Stromal cell of bone marrow (primary cell): Measurements from ENCODE around the gene VSTM2A.
"Not testable (repeated sequence)": the region's sequence is repeated elsewhere in the genome, so short reads cannot be mapped to it uniquely, and the experiment has no call there.

Experiments
- DNase-seq: peaks from one replicate; pipeline ENCODE4 v3.0.0-alpha.2; 2012; ENCODE audit warnings: low read depth

VSTM2A gene, protein sequence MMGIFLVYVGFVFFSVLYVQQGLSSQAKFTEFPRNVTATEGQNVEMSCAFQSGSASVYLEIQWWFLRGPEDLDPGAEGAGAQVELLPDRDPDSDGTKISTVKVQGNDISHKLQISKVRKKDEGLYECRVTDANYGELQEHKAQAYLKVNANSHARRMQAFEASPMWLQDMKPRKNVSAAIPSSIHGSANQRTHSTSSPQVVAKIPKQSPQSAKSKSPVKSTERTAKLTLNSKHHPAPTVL

DNA sequence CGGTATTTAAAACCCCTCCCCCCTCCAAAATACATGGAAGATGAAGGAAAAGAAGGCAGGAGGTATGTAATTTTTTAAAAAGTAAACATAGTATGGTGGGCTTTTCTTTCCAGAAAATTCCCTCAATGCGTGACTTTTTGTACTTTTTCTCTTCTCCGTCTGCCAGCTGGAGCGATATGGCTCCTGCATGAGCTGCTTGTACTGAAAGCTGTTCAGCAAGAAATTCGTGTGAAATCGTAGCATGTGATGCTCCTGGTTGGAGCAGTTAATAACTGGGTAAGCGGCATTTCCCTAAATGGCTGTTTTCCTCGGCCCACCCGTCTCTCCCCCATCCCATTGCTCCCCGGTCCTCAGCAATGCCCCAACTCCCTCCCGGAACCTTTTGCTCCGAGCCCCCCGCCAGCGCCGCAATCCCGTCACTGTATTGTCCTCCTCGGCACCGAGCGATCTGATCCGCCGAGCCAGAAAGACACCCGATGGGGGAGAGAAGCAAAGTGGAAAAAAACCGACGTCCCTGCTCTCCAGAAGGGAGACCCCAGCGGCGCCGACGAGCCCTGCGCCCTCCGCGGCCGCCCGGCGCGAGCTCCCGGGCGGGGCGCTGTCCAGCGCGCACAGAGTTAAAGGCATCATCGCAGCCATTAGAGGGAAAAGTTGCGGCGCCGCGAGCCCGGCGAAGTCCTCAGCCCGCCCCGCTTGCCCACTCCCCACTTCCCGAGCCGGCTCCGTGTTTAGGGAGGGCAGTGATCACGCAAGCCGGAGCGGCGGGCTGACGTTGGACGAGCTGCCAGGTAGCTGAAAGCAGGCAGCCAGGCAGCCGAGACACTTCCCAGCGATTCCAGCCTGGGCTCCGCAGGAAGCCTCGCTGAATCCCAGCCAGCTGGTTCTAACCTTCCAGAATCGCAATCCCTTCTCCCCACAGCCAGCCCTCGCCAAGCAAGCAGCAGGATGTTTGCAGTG lies at the start of gene VSTM2A:
TSS of gene VSTM2A (plus strand) at position 707 of the 957 bp plus-strand sequence. CDS start 356 bp downstream, outside the sequence.
- no peak for DNase-seq

DNA sequence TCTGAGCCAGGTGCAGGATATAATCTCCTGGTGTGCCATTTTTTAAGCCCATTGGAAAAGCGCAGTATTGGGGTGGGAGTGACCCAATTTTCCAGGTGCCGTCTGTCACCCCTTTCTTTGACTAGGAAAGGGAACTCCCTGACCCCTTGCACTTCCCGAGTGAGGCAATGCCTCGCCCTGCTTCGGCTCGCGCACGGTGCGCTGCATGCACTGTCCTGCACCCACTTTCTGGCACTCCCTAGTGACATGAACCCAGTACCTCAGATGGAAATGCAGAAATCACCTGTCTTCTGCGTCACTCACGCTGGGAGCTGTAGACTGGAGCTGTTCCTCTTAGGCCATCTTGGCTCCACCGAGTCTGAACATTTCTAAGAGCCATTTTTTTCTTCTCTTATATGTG lies 37.6 kb upstream of the VSTM2A start:
- DNase-seq, result not testable (repeated sequence)

DNA sequence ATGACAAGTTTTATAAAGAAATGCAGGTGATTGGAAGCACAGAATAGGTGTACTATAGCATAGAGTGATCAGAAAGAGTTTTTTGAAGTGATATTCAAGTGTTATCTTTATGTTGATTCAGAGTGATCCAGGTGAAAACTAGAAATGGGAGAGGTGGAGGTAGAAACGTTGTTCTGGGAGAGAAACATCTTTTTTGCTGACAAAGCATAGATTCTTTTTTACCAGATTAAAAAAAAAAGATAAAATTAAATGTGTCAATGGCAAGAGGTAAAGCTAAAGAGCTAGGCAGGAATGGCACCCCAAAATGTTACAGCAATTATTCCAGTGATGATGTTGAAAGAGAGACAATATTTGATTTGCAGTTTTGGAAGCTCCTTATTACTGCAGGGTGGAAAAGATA lies 12.6 kb upstream of the VSTM2A start:
- DNase-seq, result no peak

DNA sequence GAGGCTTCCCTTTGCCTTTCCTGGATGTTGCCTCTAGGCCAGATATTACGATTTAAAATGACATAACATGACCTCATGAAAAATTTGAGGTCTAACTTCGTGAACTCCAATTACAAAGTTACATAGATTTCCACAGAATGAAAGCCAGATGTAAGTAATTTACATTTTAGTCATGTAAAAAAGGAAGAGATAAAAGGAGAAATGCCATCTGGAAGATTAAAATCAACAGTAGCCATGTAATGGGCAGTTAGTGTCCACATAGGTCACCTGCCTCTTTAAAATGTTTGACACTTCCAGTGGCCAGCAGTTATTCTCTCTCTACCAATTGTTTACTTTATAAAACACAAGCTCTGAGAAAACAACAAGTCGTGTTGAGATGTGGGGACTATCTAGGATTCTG lies 4.1 kb upstream of the VSTM2A start:
- no peak for DNase-seq

DNA sequence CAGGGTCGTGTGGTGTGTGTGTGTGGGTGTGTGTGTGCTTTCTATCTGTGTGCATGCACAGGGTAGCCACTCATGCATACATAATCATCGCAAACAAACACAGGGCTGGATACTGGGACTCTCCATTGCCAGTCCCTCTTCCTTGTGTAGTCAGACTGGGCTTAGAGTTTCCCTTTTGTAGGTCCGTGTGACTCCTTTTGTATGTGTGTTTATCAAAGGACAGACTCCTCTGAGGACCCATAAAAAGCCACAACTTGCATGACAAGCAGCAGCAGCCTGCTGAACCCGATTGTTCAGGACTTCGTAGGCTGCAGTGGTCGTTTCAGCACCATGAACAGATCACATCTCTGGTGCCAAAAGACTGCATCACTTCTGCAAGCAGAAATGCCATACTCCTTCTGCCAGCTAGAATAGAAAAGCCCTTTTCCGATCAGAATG lies 895 bp downstream of the VSTM2A start:
- DNase-seq, result no peak

DNA sequence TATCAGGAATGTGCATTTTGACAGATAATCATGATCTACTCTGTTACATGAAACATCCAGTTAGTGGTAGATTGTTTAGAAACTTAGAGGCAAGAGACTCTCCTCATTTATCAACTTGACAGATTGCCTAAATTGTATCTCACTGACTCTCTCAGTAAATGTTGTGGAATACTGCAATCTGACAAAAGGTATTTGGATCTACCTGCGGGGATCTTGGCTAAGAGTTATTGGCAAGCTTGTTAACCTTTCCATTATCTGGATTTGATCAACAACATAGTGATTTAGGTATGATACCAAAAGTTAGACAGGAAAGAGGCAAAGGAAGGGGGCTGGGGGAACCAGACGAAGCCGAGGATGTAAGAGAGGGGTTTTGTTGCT lies 2.0 kb downstream of the VSTM2A start:
- DNase-seq, result no peak

DNA sequence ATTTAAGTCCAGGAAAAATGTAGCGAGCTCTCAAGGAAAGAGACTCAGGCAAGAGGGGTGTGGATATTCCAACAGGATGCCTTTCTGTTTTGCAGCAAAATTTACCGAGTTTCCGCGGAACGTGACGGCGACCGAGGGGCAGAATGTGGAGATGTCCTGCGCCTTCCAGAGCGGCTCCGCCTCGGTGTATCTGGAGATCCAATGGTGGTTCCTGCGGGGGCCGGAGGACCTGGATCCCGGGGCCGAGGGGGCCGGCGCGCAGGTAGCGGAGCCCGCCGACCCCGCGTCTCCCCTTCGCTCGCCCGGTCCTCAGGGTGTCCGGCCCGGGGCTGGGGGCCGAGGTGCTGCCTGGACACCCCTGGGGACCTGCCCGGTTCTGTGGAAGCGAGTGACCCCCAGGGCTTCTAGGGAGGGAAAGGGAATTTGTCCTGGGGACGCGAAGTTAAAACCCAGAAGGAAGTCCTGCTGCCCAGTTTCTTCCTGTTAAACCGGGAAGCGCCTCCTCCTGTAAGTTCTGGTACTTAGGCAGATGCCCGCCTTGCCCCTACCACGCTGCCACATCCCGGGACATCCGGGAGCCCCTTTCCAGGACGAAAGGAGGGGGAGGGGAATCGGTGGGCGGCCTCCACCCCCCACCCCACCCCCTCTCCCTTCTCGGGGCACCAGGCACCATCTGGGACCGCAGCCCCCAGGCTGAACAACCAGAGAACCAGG lies 2.5 kb downstream of the VSTM2A start:
- no peak for DNase-seq

DNA sequence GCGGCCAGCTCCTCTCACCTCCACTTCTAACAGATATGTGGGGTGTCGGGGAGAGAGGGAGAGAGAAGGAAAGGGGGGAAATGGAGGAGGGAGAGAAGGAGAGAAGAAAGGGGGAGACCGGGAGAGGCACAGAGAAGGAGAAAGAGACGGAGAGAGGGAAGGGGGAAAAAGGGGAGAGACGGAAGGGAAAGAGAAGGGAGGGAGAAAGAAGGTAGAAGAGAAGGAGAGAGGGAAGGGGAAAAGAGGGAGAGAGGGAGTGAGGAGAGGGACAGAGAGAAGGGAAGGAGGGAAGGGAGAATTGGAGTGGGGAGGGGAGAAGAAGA lies 3.0 kb downstream of the VSTM2A start:
- DNase-seq, result no peak

DNA sequence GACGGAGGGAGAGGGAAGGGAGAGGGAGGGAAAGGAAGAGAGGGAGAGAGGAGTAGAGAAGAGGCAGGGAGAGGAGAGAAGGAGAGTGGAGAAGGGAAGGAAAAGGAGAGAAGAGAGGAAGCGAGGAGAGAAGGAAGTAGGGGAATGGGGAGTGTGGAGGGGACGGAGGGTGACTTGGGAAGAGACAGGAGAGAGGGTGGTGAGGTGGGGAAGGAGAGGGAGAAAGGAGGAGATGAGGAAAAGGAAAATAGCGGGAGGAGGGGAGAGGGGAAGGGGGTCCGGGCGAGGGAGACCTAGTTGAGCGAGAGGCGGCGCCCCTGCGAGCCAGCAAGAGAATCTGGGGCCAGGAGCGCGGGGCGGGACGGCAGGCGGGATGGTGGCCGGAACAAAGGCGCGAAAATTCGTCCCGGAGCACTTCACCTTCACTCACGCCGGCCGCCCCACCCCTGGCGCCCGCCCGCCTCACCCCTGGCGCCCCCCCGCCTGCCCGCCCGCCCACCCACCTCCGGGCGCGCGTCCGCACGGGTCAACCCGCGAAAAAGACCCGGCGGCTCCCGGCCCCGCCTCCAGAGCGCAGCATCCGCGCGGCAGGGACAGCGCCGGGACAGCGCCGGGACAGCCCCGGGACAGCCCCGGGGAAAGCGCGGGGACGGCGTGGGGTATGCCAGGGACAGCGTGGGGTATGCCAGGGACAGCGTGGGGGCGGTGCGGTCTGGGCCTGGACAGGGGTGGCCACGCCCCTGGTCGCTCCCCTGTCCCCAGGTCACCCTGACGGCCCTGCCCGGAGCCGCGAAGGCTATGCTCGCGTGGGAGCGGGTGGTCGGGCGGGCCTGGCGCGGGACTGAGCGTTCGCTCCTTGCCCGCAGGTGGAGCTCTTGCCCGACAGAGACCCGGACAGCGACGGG lies 4.2 kb downstream of the VSTM2A start:
- no peak for DNase-seq

DNA sequence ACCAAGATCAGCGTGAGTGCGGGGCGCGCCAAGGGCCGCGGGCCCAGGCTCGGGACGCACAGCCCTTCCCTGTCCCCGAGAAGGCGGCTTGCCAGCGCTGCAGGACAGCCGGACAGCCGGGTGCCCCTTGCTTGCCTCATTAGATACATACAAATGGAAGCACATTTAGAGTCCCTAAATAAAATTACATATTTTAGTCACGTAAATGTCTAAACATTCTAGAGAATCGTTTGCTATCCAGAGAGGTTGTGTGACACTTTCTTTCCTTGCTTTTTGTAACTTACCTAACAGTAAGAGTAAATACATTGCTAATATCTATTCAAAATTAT lies 4.8 kb downstream of the VSTM2A start:
- DNase-seq, result no peak

DNA sequence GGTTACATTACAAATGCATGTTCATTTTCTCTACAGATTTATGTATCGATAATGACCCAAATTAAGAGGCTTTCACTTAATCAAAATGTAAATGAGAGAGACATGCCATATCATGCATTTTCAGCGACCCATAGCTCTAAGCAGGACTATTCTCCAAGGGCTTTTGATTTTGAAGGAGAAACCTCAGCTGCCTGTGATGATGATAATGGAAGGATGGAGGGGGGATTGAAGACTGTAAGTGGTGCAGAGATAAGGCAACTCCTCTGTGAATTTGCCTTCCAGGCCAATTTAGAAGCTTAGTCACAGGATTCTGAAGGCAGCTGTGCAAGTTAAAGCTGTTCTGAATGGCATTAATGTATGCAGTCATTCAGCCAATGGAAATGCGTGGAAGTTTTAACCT lies 8.3 kb downstream of the VSTM2A start:
- DNase-seq, result no peak

DNA sequence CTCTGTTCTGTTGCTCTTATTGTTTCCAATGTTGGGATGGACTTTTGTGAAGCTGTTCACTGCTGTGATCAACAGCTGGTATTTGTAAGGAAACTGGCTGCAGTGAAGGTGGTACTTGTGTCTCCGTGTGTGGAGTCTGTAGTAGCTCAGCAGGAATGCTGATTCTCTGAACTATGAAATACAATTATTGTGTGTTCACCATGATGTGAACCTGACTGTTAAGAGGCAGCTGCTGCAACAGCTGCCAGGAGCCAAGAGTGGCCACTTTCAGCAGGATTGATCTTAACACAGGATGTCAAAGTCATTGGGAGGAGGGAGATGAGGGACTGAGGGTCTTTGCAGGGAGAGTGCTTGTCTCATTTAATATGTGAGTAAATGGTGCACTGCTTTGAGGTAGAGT lies 13.9 kb downstream of the VSTM2A start:
- DNase-seq, result no peak

DNA sequence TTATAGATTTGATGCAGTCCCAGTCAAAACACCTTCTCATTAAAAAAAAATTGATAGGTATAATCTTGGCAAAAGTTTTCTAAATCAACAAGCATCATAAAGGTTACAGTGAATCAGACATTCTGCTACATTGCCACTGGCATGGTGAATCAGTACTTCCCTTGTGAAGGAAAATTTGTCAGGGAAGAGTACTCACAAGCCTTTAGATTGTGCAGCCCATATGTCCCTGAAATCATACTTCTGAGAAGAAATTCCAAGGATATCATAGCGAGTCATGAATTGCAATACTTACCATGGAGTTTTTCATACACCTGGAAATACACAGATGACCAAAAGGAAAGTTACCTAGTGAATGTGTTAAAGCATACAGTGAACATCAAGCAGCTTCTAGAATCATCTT lies 17.2 kb downstream of the VSTM2A start:
- no peak for DNase-seq

DNA sequence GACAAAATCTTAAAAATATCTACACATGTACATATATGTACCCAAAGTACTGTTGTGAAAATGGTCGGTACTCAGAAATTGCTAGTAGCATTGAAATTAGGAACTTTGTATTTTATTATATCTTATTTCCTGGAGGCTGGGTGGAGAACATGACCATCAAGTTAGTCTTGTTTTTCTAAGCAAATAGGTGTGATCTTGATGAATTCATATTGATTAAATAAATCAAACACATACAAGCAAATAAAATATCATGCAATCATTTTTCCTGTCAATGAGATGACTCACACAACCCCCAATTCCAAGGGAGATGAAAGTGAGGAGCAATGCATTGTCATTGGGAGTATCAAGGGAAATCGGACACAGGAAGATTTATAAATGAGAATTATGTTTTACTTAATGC lies 18.0 kb downstream of the VSTM2A start:
- no peak for DNase-seq

DNA sequence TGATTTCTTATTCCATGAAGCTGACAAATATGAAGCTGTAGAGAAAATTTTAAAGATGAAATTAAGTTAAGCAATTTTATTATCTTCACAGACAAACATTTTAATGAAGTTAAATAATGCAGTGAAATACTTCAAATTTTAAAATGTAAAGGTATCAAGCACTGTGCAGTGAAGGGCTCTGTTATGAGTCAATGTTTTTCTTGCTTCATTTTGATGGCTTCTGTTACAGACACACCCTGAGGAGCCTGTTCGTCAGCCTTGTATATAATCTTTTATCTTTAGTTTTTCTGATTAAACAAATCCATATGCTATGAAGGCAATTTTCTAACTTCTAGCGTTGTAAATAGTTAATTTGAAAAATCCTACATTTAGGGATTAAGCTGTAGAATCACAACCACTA lies 18.5 kb downstream of the VSTM2A start:
- DNase-seq, result no peak

DNA sequence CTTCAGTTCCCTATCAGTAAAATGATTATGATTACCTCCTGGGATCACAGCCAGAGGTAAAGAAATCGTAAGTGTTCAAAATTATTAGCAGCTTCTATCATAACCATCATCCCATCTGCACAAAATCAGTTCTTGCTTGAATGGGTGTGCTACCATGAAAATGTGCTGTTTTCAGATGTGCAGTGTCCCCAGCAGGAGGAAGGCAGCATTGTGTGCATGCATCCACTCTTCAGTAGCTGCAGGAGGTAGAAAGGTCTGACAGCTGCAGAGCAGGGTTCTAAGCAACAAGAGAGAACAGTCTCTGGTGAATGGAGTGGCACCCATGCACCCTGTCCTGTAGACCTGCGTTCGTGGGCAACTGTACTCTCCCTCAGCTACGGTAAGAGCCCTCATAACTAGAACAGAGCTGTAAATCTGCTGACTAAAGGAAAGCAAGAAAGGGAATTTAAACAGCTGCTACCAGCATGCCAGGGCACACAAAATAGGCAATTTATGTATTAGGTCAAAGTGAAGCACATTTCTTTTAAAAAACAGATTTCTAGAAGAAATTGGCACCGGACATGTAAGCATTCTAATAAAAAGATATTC lies 21.2 kb downstream of the VSTM2A start:
- no peak for DNase-seq

DNA sequence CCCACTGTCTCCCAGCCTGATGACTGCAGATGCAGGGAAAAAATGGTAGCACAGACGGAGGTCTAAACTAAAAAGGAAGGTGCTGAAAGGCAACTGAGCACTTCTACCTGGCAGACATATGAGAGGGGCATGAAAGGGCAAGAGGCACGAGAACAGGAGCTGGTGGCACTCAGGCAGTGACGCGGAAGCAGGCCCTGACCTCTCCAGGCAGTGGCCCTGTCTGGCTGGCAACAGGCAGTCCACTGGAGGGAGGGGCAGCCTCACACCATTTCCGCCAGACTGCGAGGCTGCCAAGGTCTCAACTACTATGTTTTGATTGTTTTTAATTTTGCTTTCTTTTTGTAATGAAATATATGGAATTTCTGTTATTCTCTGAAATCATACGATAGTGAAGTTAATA lies 23.3 kb downstream of the VSTM2A start:
- no peak for DNase-seq

DNA sequence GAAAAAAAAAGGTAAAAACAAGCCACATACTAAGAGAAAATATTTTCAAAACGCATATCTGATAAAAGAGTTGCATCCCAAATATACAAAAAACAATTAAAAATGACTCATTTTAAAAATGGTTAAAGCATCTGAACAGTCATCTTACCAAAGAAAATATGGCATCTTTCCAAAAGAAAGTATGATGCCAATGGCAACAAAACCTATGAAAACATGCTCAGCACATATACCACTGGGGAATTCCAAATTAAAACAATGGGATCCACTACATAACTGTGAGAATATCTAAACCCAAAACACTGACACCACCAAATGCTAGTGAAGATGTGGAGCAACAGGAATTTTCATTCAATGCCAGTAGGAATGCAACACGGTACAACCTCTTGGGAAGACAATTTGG lies 39.3 kb downstream of the VSTM2A start:
- no peak for DNase-seq

DNA sequence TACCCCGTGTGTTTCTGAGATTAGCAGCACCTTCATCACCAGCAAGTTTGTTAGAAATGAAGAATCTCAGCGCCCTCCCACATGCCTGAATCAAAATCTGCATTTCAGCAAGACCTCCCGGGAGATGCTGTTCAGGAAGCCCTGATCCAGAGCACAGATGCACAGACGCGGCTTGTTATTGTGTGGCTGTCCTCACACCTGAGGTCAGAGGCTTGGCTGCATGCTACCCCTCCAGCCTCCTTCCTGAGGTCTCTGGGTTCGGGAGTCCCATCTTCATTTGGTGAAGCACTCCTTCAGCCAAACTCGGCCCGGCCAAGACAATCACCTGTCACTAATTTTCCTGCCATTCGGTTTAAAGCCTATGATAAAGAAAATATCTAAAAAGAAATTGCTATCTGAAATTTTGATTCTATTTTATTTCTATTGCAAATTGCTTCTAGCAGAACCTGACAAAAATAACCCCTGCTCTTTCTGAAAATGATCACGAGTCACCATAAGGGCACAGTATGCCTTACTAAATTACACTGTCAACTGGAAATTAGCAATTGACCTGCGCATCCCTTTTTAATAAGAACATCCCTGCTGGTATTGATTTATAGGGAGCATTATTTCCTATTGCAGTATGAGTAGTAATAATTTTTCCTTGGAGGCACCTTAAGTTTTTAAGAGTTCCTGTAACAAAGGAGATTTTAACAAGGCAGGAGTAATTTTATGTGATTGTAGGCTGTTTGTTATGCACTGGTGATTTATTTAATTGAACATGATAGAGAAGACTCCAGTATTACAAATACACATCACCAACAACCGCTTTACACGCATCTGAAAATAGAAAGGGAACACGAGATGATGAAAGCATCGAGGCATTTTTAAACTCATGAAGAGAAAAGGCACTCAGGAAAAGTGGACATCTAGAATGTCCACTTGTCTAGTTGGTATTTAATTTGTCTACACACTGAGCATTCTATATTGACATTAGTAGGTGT lies 49.5 kb downstream of the VSTM2A start:
- no peak for DNase-seq

DNA sequence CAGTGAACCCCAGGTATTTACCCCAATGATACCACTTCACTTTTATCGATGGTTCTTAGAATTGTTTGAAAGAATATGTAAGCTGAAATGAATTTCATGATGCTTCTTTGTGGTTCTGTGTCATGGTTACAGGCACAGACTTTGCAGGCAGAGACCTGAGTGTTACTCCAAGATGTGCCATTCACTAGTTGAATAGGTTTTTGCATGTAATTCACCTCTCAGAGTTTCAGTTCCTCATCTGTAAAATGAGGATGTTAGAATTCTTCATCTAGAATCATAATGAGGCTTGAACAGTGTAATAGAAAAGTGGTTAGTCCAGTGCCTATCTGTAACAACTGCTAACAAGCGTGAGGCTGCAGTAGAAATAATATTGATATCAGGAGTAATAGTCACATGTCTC lies 54.6 kb downstream of the VSTM2A start:
- DNase-seq, result no peak
